NT2/D1 (cell line): Measurements from ENCODE around the gene FSHR.

Source experiments
- DNase-seq: peaks from one replicate; pipeline ENCODE4 v3.0.0-alpha.2; 2011; ENCODE audit warnings: low read depth, low spot score
- H3K27me3 ChIP-seq: 2 replicates; pipeline ENCODE4 v1.6.0; 2011; ENCODE audit warnings: mild to moderate bottlenecking; ENCODE audit not compliant: insufficient read length, insufficient read depth
- H3K36me3 ChIP-seq: 2 replicates; pipeline ENCODE4 v1.6.1; 2011; ENCODE audit warnings: mild to moderate bottlenecking, low read length, mixed read lengths; ENCODE audit not compliant: insufficient read depth, insufficient read length
- H3K4me1 ChIP-seq: 2 replicates; pipeline ENCODE4 v1.5.1; 2011; ENCODE audit not compliant: insufficient read depth, insufficient read length
- H3K4me3 ChIP-seq: 2 replicates; pipeline ENCODE4 v1.5.1; 2011; ENCODE audit warnings: low read depth; ENCODE audit not compliant: insufficient read length
- H3K9ac ChIP-seq: 2 replicates; pipeline ENCODE4 v1.6.0; 2011; ENCODE audit warnings: low read depth; ENCODE audit not compliant: insufficient read length
- H3K9me3 ChIP-seq: 2 replicates; pipeline ENCODE4 v1.5.1; 2011; ENCODE audit warnings: mild to moderate bottlenecking, low read length; ENCODE audit not compliant: insufficient read depth
- SUZ12 ChIP-seq: IDR thresholded peaks from 2 replicates; pipeline ENCODE4 v1.6.1; 2011; ENCODE audit not compliant: insufficient read length, insufficient read depth; ENCODE audit errors: extremely low read depth
- YY1 ChIP-seq: IDR thresholded peaks from 2 replicates; pipeline ENCODE4 v1.6.1; 2011; ENCODE audit not compliant: insufficient read length, insufficient read depth
- ZNF274 ChIP-seq: IDR thresholded peaks from 2 replicates; pipeline ENCODE4 v1.6.1; 2011; ENCODE audit warnings: mild to moderate bottlenecking, low read depth, low read length

The FSHR gene

GRCh38 chr2:48938231-48938630 lies 216.1 kb downstream of the FSHR start:
- no peaks in the 10 kb centered on the region for H3K36me3 ChIP-seq
- no peaks in the 10 kb centered on the region for H3K9me3 ChIP-seq
- no peak overlapping the region for H3K9ac ChIP-seq
- no peaks in the 10 kb centered on the region for H3K4me1 ChIP-seq
- no peak for DNase-seq
- TF ChIP-seq ZNF274 (no peak), YY1 (no peak), SUZ12 (no peak)
- no peaks in the 10 kb centered on the region for H3K27me3 ChIP-seq
- no peak overlapping the region for H3K4me3 ChIP-seq

- H3K9ac ChIP-seq: no peak overlapping the region
- no peaks in the 10 kb centered on the region for H3K36me3 ChIP-seq
- H3K27me3 ChIP-seq: no peaks in the 10 kb centered on the region
- no peak overlapping the region for H3K4me3 ChIP-seq
- no peaks in the 10 kb centered on the region for H3K9me3 ChIP-seq
- no peaks in the 10 kb centered on the region for H3K4me1 ChIP-seq
- TF ChIP-seq ZNF274 (no peak), SUZ12 (no peak), YY1 (no peak)
- no peak for DNase-seq
These were observed 219.5 kb downstream of the FSHR start for GRCh38 chr2:48934807-48935206.

GRCh38 chr2:48933828-48934497 lies 220.4 kb downstream of the FSHR start:
- no peak for DNase-seq
- no peak overlapping the region for H3K9ac ChIP-seq
- no peaks in the 10 kb centered on the region for H3K9me3 ChIP-seq
- H3K4me1 ChIP-seq: no peaks in the 10 kb centered on the region
- H3K4me3 ChIP-seq: no peak overlapping the region
- TF ChIP-seq YY1 (no peak), SUZ12 (no peak), ZNF274 (no peak)
- H3K27me3 ChIP-seq: no peaks in the 10 kb centered on the region
- no peaks in the 10 kb centered on the region for H3K36me3 ChIP-seq

- Histone ChIP-seq H3K4me1 (no peaks in the 10 kb centered on the region), H3K9ac (no peak overlapping the region), H3K36me3 (no peaks in the 10 kb centered on the region), H3K9me3 (no peaks in the 10 kb centered on the region), H3K4me3 (no peak overlapping the region), H3K27me3 (no peaks in the 10 kb centered on the region)
- TF ChIP-seq SUZ12 (no peak), ZNF274 (no peak), YY1 (no peak)
- no peak for DNase-seq
These were observed 221.6 kb downstream of the FSHR start for GRCh38 chr2:48932667-48933066.

GRCh38 chr2:48929571-48930301 lies 224.6 kb downstream of the FSHR start:
- no peaks in the 10 kb centered on the region for H3K9me3 ChIP-seq
- no peak overlapping the region for H3K9ac ChIP-seq
- no peaks in the 10 kb centered on the region for H3K27me3 ChIP-seq
- TF ChIP-seq SUZ12: no peak
- H3K4me1 ChIP-seq: no peaks in the 10 kb centered on the region
- H3K36me3 ChIP-seq: no peaks in the 10 kb centered on the region
- DNase-seq: no peak
- H3K4me3 ChIP-seq: no peak overlapping the region

GRCh38 chr2:48927355-48927754 lies 227.0 kb downstream of the FSHR start:
- Histone ChIP-seq H3K4me1 (no peaks in the 10 kb centered on the region), H3K9ac (no peak overlapping the region), H3K4me3 (no peak overlapping the region), H3K9me3 (no peaks in the 10 kb centered on the region), H3K36me3 (no peaks in the 10 kb centered on the region), H3K27me3 (no peaks in the 10 kb centered on the region)
- no peak for DNase-seq
- no peak for TF ChIP-seq YY1
- TF ChIP-seq ZNF274: no peak
- no peak for TF ChIP-seq SUZ12

GRCh38 chr2:48915884-48916283 lies 238.4 kb downstream of the FSHR start:
- DNase-seq: no peak
- no peaks in the 10 kb centered on the region for H3K27me3 ChIP-seq
- H3K4me3 ChIP-seq: no peak overlapping the region
- TF ChIP-seq ZNF274 (no peak), SUZ12 (no peak), YY1 (no peak)
- no peak overlapping the region for H3K9ac ChIP-seq
- H3K9me3 ChIP-seq: no peaks in the 10 kb centered on the region
- no peaks in the 10 kb centered on the region for H3K36me3 ChIP-seq
- no peaks in the 10 kb centered on the region for H3K4me1 ChIP-seq
